H1 (cell line): Measurements from ENCODE around the gene PRSS38. TPM values are rescaled to one million over a fixed set of nuclear protein-coding genes. Genes with fewer than 3 reads are reported as not detected.

Experiments
- EP300 ChIP-seq, 2 experiments: IDR thresholded peaks; 1 replicate in 1 of 2; 2 replicates in 1 of 2; pipeline ENCODE4 v1.6.1; 2011 to 2012; ENCODE audit warnings: low read depth in 2 of 2, low read length in 2 of 2, mild to moderate bottlenecking in 2 of 2, borderline replicate concordance in 1 of 2, inconsistent platforms in 1 of 2, moderate library complexity in 1 of 2
- polyA plus RNA-seq, 7 experiments: library from polyadenylated mRNA; depleted of rRNA in 3 of 7; stranded (reverse) in 5 of 7; unstranded in 2 of 7; fragments of >200 nt in 5 of 7; fragments of 200-250 nt in 2 of 7; gene quantifications; 1 replicate in 5 of 7; 2 replicates in 1 of 7; 4 replicates in 1 of 7; pipeline versions ENCODE4 v1.2.1 to v1.2.3, GENCODE V29; 2011 to 2013; ENCODE audit warnings: missing spikeins in 2 of 7, mixed read lengths in 2 of 7
- total RNA-seq: library from RNA; stranded (reverse); fragmentation: NEBNext Ultra II Directional; extraction: Animal tissue kit (Norgen Biotek cat#: 25700); gene quantifications from 2 replicates; pipeline ENCODE4 v1.2.1, GENCODE V29; 2021

PRSS38 gene
- total and polyA plus RNA-seq, 2 of the 8 experiments (the other 6 are each of a cell fraction or from before 2014, with no cell fraction given): not detected

DNA sequence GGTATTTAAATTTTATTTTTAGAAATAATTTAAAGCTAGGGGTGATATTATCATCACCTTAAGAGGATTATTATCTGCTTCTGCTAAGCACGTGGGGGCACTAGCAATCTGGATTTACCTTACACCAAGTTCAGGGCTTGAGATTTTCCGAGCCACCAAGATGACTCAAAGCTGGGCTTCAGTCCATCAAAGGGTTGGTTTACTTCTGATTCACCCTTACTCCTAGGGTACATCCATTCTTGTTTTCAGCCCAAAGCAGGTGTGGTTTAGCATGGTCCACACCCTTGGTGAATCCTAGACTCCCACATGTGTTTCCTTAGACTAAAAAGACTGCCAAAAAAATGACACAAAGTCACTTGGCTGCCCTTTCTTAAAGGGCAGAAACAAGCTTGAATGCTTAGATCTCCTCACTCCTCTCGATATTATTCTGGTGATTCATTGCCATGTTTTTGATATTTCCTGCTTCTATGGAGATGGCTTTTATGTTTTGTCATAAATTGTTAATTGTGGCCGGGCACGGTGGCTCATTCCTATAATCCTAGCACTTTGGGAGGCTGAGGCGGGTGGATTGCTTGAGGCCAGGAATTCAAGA is 9.8 kb upstream of the PRSS38 start (continued):
- TF ChIP-seq EP300 (IDR thresholded peaks at IDR 0.05; ENCODE audit: borderline replicate concordance in 1 of 2, low read depth in 2 of 2, low read length in 2 of 2): no peak
- TF ChIP-seq, all 59 proteins: peak for 0
